K562 (cell line): ENCODE measurements around the gene MOB1A. TPM values are rescaled to one million over a fixed set of nuclear protein-coding genes. Genes with fewer than 3 reads are reported as not detected.

Source experiments
- BCLAF1 ChIP-seq, 2 experiments: fragments of 450-650 bp in 1 of 2; IDR thresholded peaks; 2 replicates each; pipeline ENCODE4 v1.6.1; 2011 to 2017; ENCODE audit warnings: low read depth in 2 of 2, antibody characterized with exemption in 1 of 2, borderline replicate concordance in 1 of 2, low read length in 1 of 2, mild to moderate bottlenecking in 1 of 2, mixed read lengths in 1 of 2; ENCODE audit not compliant: control insufficient read depth in 1 of 2
- CBX1 ChIP-seq: sonication (generic); IDR thresholded peaks from 2 replicates; pipeline ENCODE4 v1.6.1; 2016; ENCODE audit warnings: antibody characterized with exemption, low read depth, mild to moderate bottlenecking
- CREBBP ChIP-seq: IDR thresholded peaks from one replicate; pipeline ENCODE4 v1.6.1; 2012; ENCODE audit warnings: low read depth, mild to moderate bottlenecking, control low read depth, inconsistent platforms, low read length
- EP400 ChIP-seq: fragments of 450-650 bp; IDR thresholded peaks from 2 replicates; pipeline ENCODE4 v1.6.1; 2017; ENCODE audit warnings: antibody characterized with exemption, mild to moderate bottlenecking, moderate library complexity
- HDAC1 ChIP-seq, 2 experiments: fragments of 450-650 bp; IDR thresholded peaks; 2 replicates each; pipeline ENCODE4 v1.6.1; 2016 to 2017; ENCODE audit warnings: inconsistent platforms in 1 of 2, mild to moderate bottlenecking in 1 of 2, moderate library complexity in 1 of 2
- HDAC6 ChIP-seq: IDR thresholded peaks from 2 replicates; pipeline ENCODE4 v1.6.1; 2012; ENCODE audit warnings: low read depth, mild to moderate bottlenecking, control low read depth, inconsistent platforms, low read length, moderate library complexity
- RCOR1 ChIP-seq, 2 experiments: IDR thresholded peaks; 2 replicates each; pipeline ENCODE4 v1.6.1; 2012; ENCODE audit warnings: low read depth in 2 of 2, low read length in 2 of 2, borderline replicate concordance in 1 of 2, improper control_type of control experiment in 1 of 2
- SP2 ChIP-seq: IDR thresholded peaks from 2 replicates; pipeline ENCODE4 v1.6.1; 2011; ENCODE audit warnings: mild to moderate bottlenecking, low read depth, low read length, moderate library complexity; ENCODE audit not compliant: poor library complexity, severe bottlenecking; ENCODE audit errors: extremely low read depth
- TAF1 ChIP-seq: IDR thresholded peaks from 2 replicates; pipeline ENCODE4 v1.6.1; 2011; ENCODE audit warnings: mild to moderate bottlenecking, low read length, moderate library complexity; ENCODE audit not compliant: insufficient read depth, control insufficient read depth, severe bottlenecking; ENCODE audit errors: extremely low read depth
- TGIF2 ChIP-seq: sonication (generic); formaldehyde crosslinking; IDR thresholded peaks from 2 replicates; pipeline ENCODE4 v1.8.1; 2022; ENCODE audit warnings: mild to moderate bottlenecking, missing genetic modification reagents, moderate library complexity
- VEZF1 ChIP-seq: fragments of 200-800 bp; sonication (Bioruptor generic); IDR thresholded peaks from 2 replicates; pipeline ENCODE4 v1.6.1; 2017; ENCODE audit warnings: missing genetic modification characterization, missing compliant biosample characterization
- polyA plus RNA-seq, 8 experiments: library from polyadenylated mRNA; depleted of rRNA in 4 of 8; stranded (reverse) in 5 of 8; unstranded in 3 of 8; fragments of >200 nt; fragmentation: Nextera tagmentation in 2 of 8; fragmentation: Illumina TruSeq in 1 of 8; extraction: Ambion mirVana in 2 of 8; extraction: Trizol in 1 of 8; gene quantifications; 2 replicates each; pipeline versions ENCODE4 v1.2.1 to v1.2.3, GENCODE V29; 2011 to 2014; ENCODE audit warnings: inconsistent platforms in 1 of 8, missing spikeins in 1 of 8
- total RNA-seq, 7 experiments: library from RNA; depleted of rRNA in 6 of 7; stranded (reverse); fragments of >200 nt in 6 of 7; fragmentation: Illumina TruSeq in 2 of 7; extraction: Trizol in 2 of 7; gene quantifications; 2 replicates each; pipeline versions ENCODE4 v1.2.1 to v1.2.3, GENCODE V29; 2011 to 2021; ENCODE audit warnings: low replicate concordance in 1 of 7
- TF ChIP-seq, protein P1 (sequence below): fragments of 250-450 bp; sonication (Bioruptor Pico); IDR thresholded peaks from 2 replicates; pipeline ENCODE4 v1.6.1; 2021; ENCODE audit warnings: mild to moderate bottlenecking
- TF ChIP-seq, protein P2 (sequence below): fragments of 450-650 bp; IDR thresholded peaks from 2 replicates; pipeline ENCODE4 v1.6.1; 2014; ENCODE audit warnings: low read depth, mild to moderate bottlenecking, moderate library complexity, borderline replicate concordance
- TF ChIP-seq, protein P3 (sequence below): sonication (generic); formaldehyde crosslinking; IDR thresholded peaks from 2 replicates; pipeline ENCODE4 v1.9.0; 2022; ENCODE audit warnings: mild to moderate bottlenecking, missing genetic modification reagents
- TF ChIP-seq, protein P4 (sequence below), 3 experiments: IDR thresholded peaks in 2 of 3; conservative IDR thresholded peaks in 1 of 3; 2 replicates each; pipeline ENCODE4 v1.5.1; 2011 to 2012; ENCODE audit warnings: low read length in 3 of 3, mild to moderate bottlenecking in 3 of 3, control low read depth in 2 of 3, improper control_type of control experiment in 1 of 3, inconsistent platforms in 1 of 3, low read depth in 1 of 3, mixed read lengths in 1 of 3, moderate library complexity in 1 of 3; ENCODE audit not compliant: insufficient read depth in 2 of 3

MOB1A gene
- total and polyA plus RNA-seq, 9 of the 15 experiments (the other 6 are each of a cell fraction or from before 2014, with no cell fraction given): 24.8 to 100 (median 60.2) TPM

GRCh38 chr2:74147727-74148456 is 30.8 kb downstream of the MOB1A start, which contains the start of gene BOLA3 (continued):
- TF ChIP-seq HDAC6 (no peak), HDAC1 (IDR thresholded peaks at IDR 0.05) (peak in 1 of 2 experiments; percentile 28; a peak in 1 of 4 replicates), EP400 (peak; percentile 77), CREBBP (no peak), TAF1 (peak; percentile 89), SP2 (peak; percentile 62), RCOR1 (IDR thresholded peaks at IDR 0.05; ENCODE audit: borderline replicate concordance in 1 of 2, low read depth in 2 of 2, low read length in 2 of 2) (peak; percentile 31 to 57; a peak in 1 of 4 replicates), BCLAF1 (IDR thresholded peaks at IDR 0.05; ENCODE audit: borderline replicate concordance in 1 of 2, control insufficient read depth in 1 of 2, low read depth in 2 of 2, low read length in 1 of 2) (peak in 1 of 2 experiments; percentile 70; a peak in 1 of 4 replicates), CBX1 (peak; percentile 79; the same call in 1 of the 2 replicates), VEZF1 (CRISPR knock-in tag) (peak; percentile 79), TGIF2 (CRISPR knock-in tag) (0 out of 2 replicates have a peak, but pooled peaks have one; percentile 64)
- TF ChIP-seq, protein P1, sequence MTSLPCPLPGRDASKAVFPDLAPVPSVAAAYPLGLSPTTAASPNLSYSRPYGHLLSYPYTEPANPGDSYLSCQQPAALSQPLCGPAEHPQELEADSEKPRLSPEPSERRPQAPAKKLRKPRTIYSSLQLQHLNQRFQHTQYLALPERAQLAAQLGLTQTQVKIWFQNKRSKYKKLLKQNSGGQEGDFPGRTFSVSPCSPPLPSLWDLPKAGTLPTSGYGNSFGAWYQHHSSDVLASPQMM (CRISPR knock-in tag): no peak
- TF ChIP-seq, protein P2, sequence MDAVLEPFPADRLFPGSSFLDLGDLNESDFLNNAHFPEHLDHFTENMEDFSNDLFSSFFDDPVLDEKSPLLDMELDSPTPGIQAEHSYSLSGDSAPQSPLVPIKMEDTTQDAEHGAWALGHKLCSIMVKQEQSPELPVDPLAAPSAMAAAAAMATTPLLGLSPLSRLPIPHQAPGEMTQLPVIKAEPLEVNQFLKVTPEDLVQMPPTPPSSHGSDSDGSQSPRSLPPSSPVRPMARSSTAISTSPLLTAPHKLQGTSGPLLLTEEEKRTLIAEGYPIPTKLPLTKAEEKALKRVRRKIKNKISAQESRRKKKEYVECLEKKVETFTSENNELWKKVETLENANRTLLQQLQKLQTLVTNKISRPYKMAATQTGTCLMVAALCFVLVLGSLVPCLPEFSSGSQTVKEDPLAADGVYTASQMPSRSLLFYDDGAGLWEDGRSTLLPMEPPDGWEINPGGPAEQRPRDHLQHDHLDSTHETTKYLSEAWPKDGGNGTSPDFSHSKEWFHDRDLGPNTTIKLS: peak; percentile 48; the same call in 1 of the 2 replicates
- TF ChIP-seq, protein P3, sequence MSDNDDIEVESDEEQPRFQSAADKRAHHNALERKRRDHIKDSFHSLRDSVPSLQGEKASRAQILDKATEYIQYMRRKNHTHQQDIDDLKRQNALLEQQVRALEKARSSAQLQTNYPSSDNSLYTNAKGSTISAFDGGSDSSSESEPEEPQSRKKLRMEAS (CRISPR knock-in tag): 0 out of 2 replicates have a peak, but pooled peaks have one; percentile 8
- TF ChIP-seq, protein P4, sequence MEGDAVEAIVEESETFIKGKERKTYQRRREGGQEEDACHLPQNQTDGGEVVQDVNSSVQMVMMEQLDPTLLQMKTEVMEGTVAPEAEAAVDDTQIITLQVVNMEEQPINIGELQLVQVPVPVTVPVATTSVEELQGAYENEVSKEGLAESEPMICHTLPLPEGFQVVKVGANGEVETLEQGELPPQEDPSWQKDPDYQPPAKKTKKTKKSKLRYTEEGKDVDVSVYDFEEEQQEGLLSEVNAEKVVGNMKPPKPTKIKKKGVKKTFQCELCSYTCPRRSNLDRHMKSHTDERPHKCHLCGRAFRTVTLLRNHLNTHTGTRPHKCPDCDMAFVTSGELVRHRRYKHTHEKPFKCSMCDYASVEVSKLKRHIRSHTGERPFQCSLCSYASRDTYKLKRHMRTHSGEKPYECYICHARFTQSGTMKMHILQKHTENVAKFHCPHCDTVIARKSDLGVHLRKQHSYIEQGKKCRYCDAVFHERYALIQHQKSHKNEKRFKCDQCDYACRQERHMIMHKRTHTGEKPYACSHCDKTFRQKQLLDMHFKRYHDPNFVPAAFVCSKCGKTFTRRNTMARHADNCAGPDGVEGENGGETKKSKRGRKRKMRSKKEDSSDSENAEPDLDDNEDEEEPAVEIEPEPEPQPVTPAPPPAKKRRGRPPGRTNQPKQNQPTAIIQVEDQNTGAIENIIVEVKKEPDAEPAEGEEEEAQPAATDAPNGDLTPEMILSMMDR (IDR thresholded peaks at IDR 0.05 in 2 of 3, conservative IDR thresholded peaks at IDR 0.05 in 1 of 3; ENCODE audit: insufficient read depth in 2 of 3, low read depth in 1 of 3, low read length in 3 of 3): peak; percentile 68 to 97 (median 88)
